ENCODE results near the gene ANKRD36C. TPM values are rescaled to one million over a fixed set of nuclear protein-coding genes. Genes with fewer than 3 reads are reported as not detected.
A peak's percentile ranks its signal among the peaks of the same experiment; 100 is the strongest.
"Not testable (repeated sequence)": the region's sequence is repeated elsewhere in the genome, so short reads cannot be mapped to it uniquely, and the experiment has no call there.

The ANKRD36C gene
- total RNA-seq, 6 experiments from 2014 or later: 2.8 to 8.4 (median 4.2) TPM

GRCh38 chr2:95799892-95800291, 191.7 kb downstream of the ANKRD36C start:
- DNase-seq (peak in 2 of 3 donors; percentile 15 to 37), ATAC-seq (no peak)
- no peaks in the 10 kb centered on the region for H3K27me3 ChIP-seq
- no peak overlapping the region for H3K4me3 ChIP-seq
- 73% methylated on average over 6 of the region's 14 CpGs for WGBS (ENCODE audit: insufficient coverage, low coverage, low lambda C conversion rate, missing lambda C conversion rate)
- no peak overlapping the region for H3K27ac ChIP-seq
- no peak for TF ChIP-seq CTCF (IDR thresholded peaks at IDR 0.05)
- TF ChIP-seq POLR2A (IDR thresholded peaks at IDR 0.05): no peak
- no peaks in the 10 kb centered on the region for H3K9me3 ChIP-seq
- no peaks in the 10 kb centered on the region for H3K36me3 ChIP-seq
- no peaks in the 10 kb centered on the region for H3K4me1 ChIP-seq
- intact Hi-C loops (cut with DNase I): no loop called here

- ATAC-seq; H3K4me1 ChIP-seq; intact Hi-C loops (cut with DNase I); H3K4me3 ChIP-seq; H3K9me3 ChIP-seq; DNase-seq; H3K36me3 ChIP-seq; H3K27ac ChIP-seq; H3K27me3 ChIP-seq: not testable (repeated sequence)
- WGBS (ENCODE audit: insufficient coverage, low coverage, low lambda C conversion rate, missing lambda C conversion rate): 90% methylated on average over 7 of the region's 13 CpGs
Measured at GRCh38 chr2:95799147-95799889, 192.3 kb downstream of the ANKRD36C start.

GRCh38 chr2:95796249-95797099, 195.2 kb downstream of the ANKRD36C start:
- H3K27me3 ChIP-seq; intact Hi-C loops (cut with DNase I); H3K27ac ChIP-seq; H3K9me3 ChIP-seq; H3K4me1 ChIP-seq; H3K4me3 ChIP-seq; DNase-seq; ATAC-seq; H3K36me3 ChIP-seq: not testable (repeated sequence)
- WGBS (ENCODE audit: insufficient coverage, low coverage, low lambda C conversion rate, missing lambda C conversion rate): no CpG with 5 or more reads among the region's 18 CpGs

- ATAC-seq; H3K9me3 ChIP-seq; intact Hi-C loops (cut with DNase I); H3K4me3 ChIP-seq; H3K36me3 ChIP-seq; DNase-seq; H3K27me3 ChIP-seq; H3K27ac ChIP-seq; H3K4me1 ChIP-seq: not testable (repeated sequence)
- WGBS (ENCODE audit: insufficient coverage, low coverage, low lambda C conversion rate, missing lambda C conversion rate): no CpG with 5 or more reads among the region's 5 CpGs
Measured at GRCh38 chr2:95793970-95794369, 197.7 kb downstream of the ANKRD36C start.

GRCh38 chr2:95790180-95790579, 201.4 kb downstream of the ANKRD36C start:
- H3K4me3 ChIP-seq; H3K36me3 ChIP-seq; intact Hi-C loops (cut with DNase I); H3K27me3 ChIP-seq; H3K9me3 ChIP-seq; DNase-seq; H3K27ac ChIP-seq; H3K4me1 ChIP-seq: not testable (repeated sequence)
- peak in 1 of 4 donors; percentile 37 for ATAC-seq
- no CpG with 5 or more reads among the region's 9 CpGs for WGBS (ENCODE audit: insufficient coverage, low coverage, low lambda C conversion rate, missing lambda C conversion rate)

- H3K36me3 ChIP-seq; intact Hi-C loops (cut with DNase I); H3K27me3 ChIP-seq; H3K9me3 ChIP-seq; H3K27ac ChIP-seq; H3K4me1 ChIP-seq; H3K4me3 ChIP-seq; DNase-seq: not testable (repeated sequence)
- peak in 3 of 4 donors; percentile 20 to 38 (median 31) for ATAC-seq
- WGBS (ENCODE audit: insufficient coverage, low coverage, low lambda C conversion rate, missing lambda C conversion rate): no CpG with 5 or more reads among the region's 34 CpGs
Measured at GRCh38 chr2:95789385-95789784, 202.2 kb downstream of the ANKRD36C start.

GRCh38 chr2:95788642-95789041, 203.0 kb downstream of the ANKRD36C start:
- H3K36me3 ChIP-seq; H3K4me1 ChIP-seq; DNase-seq; H3K27me3 ChIP-seq; H3K27ac ChIP-seq; intact Hi-C loops (cut with DNase I); H3K4me3 ChIP-seq; H3K9me3 ChIP-seq; ATAC-seq: not testable (repeated sequence)
- WGBS (ENCODE audit: insufficient coverage, low coverage, low lambda C conversion rate, missing lambda C conversion rate): no CpG with 5 or more reads among the region's 13 CpGs

Small RNAs within 50 kb of the gene (small RNA-seq; reads per million reads assigned to genes)
- gene RN7SL210P: 0 reads per million in 2 experiments

Other genes with a start within 250 kb of the ANKRD36C start
- 1 to 10 TPM in 2 of 6 experiments, under 1 TPM in 2, not detected in 2; 0.39 to 2.0 (median 0.90) TPM for gene GPAT2, start 43.1 kb upstream of the ANKRD36C start, total RNA-seq
- gene ADRA2B, start 124.7 kb upstream of the ANKRD36C start, total RNA-seq: 1 to 10 TPM; 1.7 to 8.1 (median 3.2) TPM
- not detected for gene ASTL, start 146.7 kb upstream of the ANKRD36C start, total RNA-seq
- 1 to 10 TPM in 5 of 6 experiments, under 1 TPM in 1; 0.44 to 2.5 (median 1.2) TPM for gene DUSP2, start 153.6 kb upstream of the ANKRD36C start, total RNA-seq
- gene STARD7, start 217.0 kb upstream of the ANKRD36C start, total RNA-seq: 10 to 100 TPM; 52.8 to 83.9 (median 65.4) TPM

Measured in right lobe of liver (tissue), 6 donors.